ENCODE data around the gene FOXI1.
"Not testable (repeated sequence)": the region's sequence is repeated elsewhere in the genome, so short reads cannot be mapped to it uniquely, and the experiment has no call there.

Gene FOXI1

DNA sequence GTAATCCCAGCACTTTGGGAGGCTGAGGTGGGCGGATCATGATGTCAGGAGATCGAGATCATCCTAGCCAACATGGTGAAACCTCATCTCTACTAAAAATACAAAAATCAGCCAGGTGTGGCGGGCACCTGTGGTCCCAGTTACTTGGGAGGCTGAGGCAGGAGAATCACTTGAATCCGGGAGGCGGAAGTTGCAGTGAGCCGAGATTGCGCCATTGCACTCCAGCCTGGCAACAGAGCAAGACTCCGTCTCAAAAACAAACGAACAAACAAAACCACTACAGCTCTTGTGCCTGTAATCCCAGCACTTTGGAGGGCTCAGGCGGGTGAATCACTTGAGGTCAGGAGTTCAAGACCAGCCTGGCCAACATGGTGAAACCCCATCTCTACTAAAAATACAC lies 11.4 kb upstream of the FOXI1 start:
- not testable (repeated sequence) for DNase-seq

DNA sequence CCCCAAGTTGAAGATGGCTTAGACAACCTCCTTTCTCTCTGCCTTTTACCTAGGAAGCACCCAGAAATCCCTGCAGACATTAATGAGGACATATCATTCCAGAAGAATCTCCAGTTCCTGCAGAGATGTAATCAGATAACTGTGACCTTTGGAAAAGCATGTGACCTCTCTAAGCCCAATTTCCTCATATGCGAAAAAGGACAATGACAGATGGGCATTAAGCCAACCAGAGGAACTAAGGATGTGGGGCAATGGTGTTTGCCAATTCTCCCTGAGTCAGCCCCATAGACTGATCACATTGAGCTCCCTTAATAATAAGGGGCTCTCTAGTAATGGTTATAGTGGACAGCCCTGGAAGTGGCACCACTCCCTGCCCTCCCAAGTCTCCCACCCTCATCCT lies 10.1 kb upstream of the FOXI1 start:
- no peak for DNase-seq

DNA sequence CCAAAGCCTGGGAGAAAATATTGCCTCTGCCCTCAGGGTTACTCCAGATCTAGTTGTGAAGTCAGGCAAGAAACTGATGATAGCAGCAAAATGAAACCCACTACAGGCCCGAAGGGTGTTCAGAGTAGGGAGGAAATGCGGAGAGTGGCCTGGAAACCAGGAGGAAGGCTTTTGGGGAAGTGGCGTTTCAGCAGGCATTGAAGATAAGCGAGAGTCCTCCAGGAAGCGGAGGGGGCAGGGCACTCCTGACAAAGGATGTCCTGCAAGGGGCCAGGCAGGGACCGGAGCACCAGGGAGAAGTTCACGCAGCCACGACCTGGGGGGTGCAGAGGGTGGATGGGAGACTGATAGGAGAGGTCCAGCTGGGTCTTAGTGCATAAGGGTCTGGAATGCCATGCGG lies 7.8 kb upstream of the FOXI1 start:
- DNase-seq: no peak

DNA sequence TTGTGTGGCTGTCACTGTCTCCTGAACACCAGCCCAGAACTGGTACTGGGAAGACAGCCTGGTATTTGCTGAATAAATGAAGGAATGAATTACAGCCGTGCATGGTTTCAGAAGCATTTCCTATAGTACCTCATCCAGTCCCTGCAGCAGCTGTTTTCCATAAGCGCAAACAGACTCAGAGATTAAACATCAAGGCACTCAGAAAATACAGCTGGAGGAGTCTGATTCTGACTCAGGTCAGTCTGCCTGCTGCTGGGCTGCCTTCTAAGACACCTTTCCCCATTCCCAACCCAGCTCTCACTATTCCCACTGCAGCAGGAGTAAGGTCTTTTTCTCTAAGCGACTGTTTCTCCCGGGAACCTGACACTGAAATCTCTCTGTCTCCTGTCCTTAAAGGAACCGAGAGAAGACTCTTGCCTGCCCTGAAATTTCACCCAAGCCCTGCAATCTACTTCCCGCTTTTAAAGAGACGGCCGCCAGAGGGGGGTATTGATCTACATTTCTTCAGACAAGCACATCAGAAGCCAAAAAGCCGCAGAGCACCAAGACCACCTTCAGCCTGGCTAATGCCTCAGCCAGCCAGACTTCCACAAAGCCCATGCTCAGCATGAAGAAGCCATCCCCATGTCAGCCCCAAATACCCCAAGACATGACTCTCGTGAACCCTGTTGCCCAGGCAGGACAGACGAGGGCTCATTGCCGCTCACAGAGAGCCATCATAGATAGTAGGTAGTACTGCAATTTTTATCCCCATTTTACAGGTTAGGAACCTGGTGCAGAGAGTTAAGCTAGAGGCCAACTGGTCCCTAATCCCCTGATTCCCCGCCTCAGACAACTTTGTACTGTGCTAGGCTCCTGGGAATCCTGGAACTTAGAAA lies 5.4 kb upstream of the FOXI1 start:
- peak; percentile 58 for DNase-seq

DNA sequence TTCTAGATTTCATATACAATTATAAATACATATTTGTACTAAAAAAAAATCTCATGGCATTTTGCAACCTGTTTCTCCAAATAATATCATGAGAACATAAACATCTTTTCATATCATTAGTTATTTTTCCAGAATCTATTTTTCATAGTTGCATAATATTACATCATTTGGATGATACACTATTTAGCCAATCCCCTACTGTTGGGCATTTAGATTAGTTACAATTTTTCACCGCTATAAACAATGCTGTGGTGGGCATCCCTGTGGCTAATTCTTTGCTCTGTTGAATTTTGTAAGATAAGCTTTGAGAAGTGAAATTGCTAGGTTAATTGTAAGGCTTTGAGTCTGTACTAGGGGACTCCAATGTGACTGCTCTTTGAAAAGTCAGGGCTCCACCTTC lies 2.2 kb upstream of the FOXI1 start:
- no peak for DNase-seq

DNA sequence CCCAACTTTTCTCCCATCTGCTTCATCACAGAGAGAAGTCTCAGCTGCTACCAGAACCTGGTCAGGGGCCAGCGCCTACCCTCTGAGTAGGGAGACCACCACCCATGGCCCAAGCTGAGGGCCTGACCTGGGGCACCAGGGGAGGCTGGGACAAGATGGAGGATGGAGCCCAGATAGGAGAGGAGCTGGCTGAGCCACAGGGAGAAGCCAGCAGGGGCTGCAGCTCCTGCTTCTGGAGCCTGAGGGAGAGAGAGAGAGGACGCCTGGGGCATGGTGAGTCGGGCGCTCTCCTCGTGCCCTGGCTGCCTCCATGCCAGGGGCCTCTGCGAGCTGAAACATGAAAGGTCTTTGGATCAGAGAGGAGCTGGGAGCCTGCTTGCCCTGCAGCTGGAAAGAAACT lies 1.4 kb upstream of the FOXI1 start:
- DNase-seq: no peak

DNA sequence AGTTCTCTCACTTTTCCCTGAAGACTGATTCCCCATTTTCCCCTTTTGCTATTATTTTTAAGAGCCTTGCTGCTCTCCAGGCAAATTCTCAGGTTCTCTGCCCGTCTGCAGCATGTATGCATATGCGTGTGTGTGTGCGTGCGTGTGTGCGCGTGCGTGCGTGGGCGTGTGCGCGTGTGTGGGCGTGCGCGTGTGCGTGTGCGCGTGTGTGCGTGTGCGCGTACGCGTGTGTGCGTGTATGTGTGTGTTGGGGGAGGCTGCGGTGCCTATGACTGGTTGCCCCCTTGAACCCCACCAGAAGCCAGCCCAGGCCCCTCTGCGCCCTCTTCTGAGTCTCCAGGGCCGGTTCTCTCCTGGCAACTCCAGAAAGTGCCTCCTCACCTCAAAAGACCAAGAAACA lies 987 bp upstream of the FOXI1 start:
- DNase-seq: no peak

DNA sequence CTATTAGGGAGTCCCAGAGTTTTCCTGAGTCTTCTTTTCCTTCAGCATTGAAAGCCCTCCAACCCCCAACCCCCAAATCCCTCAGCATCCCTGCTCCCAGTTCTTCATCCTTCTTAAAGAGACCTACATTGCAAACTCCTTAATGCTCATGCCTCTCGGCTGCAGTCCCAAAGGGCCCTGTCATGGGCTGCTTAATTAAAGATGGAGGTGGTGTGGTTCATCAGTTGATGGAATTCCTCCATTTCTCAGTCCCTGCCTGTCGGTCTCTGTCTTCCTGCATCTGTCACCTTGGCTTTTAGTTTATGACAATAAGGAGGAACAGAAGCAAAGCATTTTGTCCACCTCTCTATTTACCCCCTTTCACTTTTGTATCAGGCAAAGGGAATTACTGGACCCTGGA lies 2.0 kb downstream of the FOXI1 start:
- DNase-seq: no peak

DNA sequence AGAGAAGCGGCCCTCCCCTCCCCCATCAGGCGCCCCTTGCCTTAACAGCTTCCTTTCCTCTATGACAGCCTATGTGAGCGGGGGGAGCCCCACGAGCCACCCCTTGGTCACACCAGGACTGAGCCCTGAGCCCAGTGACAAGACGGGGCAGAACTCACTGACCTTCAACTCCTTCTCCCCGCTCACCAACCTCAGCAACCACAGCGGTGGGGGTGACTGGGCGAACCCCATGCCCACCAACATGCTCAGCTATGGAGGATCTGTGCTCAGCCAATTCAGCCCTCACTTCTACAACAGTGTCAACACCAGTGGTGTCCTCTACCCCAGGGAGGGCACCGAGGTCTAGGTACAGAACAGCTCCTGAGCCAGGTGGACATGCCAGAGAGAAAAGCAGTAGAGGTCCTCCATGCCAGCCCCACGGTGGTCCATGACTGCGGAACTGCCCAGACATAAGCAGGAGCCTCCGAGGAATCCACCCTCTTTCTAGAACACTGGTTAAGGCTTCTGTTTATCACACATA lies 2.6 kb downstream of the FOXI1 start:
- no peak for DNase-seq

DNA sequence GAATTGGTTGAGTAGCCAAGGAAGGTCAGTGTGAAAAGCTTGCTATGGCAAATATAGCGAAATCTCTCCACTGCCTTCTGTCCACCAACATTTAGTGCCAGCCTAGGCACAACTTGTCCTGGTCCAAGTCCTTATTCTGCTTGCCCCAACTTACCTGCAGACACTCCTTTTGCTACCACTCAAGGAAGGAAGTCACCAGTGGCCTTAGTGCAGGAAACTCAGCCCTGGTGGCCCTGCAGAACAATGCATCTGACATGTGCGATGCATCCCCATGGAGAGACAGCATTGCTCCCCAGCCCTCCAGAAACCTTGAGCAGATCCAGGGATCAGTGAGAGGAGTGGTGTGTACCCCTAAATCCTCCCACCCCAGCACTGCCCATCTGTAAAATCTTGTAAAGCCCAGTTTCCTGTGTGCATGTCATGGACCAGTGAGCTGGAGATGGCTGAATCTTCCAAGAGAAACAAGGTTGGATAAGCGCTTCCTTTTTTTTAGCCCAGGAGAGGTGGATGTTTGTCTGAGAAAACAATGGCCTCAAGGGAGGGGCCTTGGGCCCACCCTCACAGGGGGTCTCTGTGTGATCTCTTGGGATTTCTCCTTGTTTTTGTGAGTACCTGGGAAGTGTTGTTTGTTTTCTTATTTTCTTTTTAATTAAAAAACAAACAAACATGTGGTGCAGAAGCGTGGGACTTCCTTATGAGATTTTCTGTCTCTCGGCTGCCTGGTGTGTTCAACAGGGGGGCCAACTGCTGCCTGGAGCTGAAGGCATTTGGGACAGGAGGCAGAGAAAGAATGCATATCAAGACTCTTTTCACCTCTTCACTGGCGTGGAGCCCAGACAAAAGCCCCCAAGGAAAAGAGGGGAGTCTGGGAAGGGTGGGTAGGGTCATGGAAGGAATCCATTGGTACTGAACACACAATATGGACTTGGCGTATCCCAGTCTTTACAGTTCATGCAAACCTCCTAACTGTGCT lies 3.6 kb downstream of the FOXI1 start:
- DNase-seq: no peak

DNA sequence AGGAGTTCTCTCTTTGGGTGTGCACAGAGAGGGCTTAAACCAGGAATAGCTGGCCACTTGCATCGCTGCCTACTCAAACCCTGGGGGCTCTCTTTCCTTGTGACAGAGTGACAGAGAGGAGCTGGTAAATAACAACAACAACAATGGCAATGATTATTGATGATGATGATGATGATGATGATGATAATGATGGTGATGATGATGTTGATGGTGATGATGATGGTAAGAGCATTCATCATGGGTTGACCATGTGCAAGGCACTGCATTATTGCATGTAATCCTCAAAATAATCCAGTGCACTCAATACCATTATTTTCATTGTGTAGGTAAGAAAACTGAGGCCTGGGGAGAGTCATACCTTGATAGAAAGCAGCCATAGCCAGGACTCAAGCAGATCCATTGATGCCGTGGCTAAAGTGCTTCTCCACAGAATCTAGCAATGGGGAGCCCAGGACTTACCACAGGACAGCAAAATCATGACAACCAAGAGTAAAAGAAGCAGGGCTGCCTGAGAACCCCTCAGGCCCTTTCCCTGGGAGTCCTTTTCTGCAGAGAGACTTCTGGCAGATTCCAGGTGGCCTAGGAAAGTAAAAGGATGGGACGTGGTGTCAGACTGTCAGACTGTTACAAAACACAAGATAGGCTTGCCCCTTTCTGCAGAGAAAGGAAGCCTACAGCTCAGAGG lies 4.8 kb downstream of the FOXI1 start:
- no peak for DNase-seq

DNA sequence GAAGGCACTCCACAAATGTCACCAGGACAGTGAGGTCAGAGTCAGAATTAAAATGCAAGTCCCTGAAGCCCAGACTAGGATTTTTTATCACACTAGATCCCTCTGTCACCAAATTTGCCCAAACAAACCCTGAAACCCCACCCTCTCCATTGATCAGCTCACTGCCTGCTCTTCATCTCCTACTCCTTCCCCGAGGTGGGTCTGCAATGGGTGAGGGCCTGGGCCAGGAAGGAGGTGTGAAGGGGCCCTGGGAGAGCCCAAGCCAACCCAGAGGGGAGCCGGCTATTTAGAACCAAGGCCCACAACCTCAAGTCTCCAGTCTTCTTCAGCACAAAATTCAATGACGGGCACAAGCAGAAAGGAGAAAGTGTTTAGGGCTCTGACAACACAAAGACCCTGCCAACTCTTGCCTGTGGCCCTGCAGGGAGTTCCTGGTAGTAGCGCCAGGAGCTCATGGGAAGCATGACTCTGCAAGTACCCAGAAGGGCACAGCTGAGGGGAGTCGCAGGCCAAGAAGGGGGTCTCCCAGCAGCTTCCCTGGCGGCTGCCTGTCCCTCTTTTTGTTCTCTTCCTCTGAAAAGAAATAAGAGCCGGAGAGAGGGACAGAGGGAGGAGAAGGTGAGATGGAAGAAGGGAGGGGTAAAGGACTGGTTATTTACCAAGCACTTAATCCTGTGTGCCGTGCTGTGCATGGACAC lies 5.5 kb downstream of the FOXI1 start:
- no peak for DNase-seq

DNA sequence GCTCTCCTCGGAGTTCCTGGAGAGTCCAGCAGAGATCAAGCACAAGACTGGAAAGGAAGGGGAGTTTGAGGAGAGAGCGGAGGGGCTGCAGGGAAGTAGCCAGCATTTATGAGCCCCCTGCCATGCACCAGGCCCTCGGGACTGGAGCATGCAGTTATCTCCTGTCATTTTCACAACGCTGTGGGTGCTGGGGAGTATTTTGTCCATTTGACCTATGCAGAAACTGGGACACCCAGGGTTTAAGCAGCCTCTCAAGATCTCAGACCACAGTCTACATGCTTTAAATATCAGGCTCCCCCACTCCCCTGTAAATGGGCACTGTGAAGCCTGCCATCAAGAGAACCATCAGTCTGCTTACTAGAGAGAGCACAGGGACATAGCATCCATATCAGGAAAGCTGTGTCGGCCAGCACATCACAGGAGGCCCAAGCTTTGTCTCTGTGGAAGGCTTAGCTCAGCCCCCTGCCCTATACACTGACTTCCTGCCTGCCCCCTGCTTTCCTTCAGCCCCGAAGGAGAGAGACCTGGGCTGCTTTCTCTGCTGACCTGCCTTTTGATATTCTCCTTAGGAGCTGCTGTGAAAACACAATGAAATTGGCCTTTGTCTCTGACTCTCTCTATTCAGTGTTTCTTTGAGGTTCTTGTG lies 7.3 kb downstream of the FOXI1 start:
- DNase-seq: no peak

DNA sequence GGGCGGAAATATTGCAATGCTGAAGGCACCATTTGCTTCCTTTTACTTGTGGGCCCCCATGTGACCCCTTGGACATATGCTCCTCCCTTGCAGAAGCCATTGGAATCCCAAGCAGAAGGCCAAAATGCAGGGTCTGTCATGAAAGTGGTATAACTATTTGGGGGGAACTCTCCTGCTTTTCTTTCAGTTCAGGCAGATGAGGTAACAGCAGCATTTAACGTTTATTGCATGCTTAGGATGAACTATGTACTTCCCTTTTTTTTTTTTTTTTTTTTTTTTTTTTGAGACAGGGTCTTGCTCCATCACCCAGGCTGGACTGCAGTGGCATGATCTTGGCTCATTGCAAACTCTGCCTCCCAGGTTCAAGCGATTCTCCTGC lies 7.8 kb downstream of the FOXI1 start:
- DNase-seq: no peak

DNA sequence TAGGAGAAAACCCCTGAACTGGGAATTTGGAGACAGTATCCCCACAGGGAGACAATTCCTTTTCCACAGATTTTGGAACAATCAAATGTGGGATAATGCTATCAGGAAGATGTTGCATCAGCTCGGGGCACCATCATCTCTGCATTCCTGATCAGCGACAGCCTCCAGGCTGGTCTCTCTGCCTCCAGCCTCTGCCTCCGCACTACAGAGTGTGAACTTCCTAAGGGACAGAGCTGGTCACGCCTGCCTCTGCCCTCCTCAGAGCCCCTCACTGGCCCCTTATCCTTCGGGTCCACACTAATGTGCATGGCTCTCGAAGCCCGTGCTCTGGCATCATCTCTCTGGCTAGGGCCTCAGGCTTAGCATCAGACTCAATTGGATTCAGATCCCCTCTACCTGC lies 8.6 kb downstream of the FOXI1 start:
- DNase-seq: no peak

DNA sequence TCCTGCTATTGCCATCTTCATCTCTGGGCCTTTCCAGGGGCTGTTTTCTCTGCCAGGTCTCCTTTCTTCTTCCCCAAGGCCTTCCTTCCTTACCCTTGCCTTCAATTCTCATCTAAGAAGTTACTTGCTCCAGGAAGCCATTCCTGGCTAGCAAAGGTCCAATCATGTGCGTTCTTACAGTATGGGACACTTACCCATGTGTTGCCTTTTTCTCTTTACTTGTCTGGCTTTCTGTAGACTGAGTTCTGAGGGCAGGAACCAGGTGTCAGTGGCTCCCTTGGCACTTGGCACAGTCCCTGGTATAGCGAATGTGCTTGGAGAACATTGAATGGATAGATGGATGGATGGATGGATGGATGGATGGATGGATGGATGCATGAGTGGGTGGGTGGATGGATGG lies 10.2 kb downstream of the FOXI1 start:
- no peak for DNase-seq

DNA sequence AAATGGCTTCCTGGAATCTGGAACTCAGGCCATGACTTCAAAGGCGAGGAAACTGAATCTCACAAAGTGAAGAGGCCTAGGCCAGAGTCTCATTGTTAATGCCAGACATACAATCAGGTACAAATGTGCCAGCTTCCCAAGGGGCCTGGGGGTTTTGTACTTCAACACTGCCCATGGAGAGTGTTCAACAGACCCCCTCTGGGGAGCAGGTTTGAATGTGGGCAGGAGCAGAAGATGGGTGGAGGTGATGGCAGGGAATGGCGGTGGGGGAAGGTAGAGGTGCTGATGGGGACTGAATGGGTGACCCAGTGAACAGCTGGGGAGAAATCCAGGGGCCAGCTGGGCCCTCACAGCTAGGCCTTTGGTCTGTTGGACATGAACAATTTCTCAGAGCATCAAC lies 12.0 kb downstream of the FOXI1 start:
- DNase-seq: no peak

DNA sequence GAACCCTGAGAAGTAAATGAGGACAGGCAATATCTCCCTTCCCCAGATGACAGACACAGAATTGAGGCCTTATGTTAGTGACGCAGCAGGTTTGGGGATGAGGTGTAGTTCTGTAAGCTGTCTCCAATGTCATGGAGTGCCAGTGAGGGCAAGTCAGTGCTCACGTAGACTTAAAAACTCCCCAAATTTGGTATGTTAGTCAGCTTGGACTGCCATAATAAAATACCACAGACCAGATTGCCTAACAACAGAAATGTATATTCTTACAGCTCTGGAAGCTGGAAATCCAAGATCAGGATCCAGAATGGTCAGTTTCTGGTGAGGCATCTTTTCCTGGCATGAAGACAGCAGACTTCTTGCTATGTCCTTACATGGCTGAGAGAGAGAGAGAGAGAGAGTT lies 14.9 kb downstream of the FOXI1 start:
- DNase-seq: no peak

DNA sequence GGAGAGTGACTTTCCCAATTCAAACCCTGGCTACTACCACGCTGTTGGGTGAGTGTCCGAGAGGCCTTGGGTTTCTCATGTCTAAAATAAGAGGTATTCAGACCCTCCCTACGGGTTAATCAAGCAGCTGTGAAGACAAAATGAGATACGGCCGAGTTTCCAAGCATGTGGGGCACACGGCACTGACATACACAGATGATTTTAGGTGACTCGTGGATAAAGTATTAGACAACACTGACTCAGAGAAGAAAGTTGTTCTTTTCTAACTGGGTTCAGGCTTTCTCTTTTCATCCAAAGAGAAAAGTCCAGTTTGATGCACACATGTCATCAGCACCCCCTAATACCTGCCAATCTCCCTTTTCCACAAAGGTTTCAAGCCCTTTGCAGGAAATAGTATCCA lies 15.6 kb downstream of the FOXI1 start:
- no peak for DNase-seq

DNA sequence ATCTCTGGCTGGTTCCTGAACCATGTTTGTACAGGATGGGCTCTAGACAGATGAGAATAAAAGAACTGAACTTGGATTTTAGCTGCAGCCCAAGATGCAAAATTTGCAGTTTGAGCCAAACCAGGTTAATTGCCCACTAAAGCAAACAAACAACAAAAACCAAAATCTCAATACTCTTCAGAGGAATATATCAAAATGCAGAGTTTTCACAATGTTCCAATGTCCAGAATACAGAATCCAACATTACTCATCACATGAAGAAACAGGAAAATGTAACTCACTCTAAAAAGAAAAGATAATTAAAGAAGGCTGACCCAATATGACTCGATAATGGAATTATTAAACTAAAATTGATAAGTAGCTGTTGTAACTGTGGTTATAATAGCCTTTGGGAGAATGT lies 20.4 kb downstream of the FOXI1 start:
- no peak for DNase-seq

DNA sequence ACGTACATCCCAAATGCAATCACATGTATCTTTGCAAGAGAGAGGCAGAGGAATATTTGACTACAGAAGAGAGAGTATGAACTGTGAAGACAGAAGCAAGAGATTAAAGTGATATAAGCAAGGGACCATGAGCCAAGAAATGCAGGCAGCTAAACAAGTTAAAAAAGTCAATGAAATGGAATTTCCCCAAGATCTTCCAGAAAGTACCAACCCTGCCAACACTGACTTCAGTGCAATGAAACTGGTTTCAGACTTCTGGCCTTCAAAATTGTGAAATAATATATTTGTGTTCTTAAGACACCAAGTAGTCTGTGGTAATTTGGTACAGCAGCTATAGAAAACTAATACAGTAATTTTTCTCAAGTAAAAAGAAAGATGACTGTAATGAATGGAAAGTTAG lies 20.9 kb downstream of the FOXI1 start:
- DNase-seq: no peak

DNA sequence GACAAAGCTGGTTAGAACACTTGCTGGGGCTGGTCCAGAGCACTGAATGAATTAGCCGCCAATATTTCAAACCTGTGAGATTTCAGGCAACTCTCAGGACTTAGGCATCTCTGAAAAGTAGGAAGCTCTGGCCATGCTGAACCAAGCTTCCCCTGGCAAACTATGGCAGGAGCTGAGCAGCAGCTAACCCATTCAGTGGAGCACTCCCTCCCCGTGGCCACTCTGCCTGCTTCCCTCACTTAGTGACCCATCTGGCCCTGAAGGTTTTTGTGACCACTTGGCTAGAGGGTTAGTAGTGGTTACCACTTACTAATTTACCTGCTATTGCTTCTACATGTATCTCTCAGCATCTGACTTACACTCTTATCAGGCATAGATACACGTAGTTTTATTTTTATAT lies 25.5 kb downstream of the FOXI1 start:
- no peak for DNase-seq
